ENCODE measurements around the gene PNKP.

PNKP gene

DNA sequence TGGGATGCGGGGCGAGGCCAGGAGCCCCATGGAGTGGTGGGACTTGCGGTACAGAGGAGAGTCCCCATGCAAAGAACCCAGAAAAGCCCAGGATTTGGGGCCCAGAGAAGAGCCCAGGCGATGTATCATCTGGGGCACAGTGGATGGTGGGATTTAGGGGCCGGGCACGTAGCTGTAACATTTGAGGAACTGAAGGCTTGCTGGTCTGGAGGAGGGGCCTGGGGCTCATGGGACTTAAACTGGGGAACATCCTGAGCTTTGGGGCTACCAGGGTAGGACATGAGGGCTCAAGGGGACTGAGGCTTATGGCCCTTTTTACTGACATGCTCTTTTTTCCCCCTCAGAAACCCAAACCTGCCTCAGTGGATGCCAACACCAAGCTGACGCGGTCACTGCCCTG is 35.8 kb downstream of the PNKP start:
- TF ChIP-seq, protein P1, sequence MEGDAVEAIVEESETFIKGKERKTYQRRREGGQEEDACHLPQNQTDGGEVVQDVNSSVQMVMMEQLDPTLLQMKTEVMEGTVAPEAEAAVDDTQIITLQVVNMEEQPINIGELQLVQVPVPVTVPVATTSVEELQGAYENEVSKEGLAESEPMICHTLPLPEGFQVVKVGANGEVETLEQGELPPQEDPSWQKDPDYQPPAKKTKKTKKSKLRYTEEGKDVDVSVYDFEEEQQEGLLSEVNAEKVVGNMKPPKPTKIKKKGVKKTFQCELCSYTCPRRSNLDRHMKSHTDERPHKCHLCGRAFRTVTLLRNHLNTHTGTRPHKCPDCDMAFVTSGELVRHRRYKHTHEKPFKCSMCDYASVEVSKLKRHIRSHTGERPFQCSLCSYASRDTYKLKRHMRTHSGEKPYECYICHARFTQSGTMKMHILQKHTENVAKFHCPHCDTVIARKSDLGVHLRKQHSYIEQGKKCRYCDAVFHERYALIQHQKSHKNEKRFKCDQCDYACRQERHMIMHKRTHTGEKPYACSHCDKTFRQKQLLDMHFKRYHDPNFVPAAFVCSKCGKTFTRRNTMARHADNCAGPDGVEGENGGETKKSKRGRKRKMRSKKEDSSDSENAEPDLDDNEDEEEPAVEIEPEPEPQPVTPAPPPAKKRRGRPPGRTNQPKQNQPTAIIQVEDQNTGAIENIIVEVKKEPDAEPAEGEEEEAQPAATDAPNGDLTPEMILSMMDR (conservative IDR thresholded peaks at IDR 0.05) = no peak
- no peak overlapping the region for H3K27ac ChIP-seq

DNA sequence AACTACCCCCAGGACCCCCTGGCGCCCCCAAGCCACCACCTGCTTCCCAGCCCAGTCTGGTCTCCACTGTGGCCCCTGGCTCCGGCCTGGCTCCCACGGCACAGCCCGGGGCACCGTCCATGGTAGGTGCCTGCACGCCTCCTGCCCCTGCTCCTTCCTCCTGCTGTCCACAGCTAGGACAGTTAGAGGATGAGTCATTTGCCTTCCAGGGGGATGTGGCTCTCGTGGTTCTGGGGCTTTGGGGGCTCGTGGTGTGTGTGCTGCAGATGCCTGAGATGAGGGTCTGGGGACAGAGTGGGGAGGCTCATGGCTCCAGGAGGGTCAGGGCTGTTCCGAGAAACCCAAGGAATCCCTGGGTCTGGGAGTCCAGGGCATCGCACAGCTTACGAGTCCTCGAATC is 36.6 kb downstream of the PNKP start:
- no peak overlapping the region for H3K27ac ChIP-seq
- TF ChIP-seq, protein P1 (conservative IDR thresholded peaks at IDR 0.05) = no peak

DNA sequence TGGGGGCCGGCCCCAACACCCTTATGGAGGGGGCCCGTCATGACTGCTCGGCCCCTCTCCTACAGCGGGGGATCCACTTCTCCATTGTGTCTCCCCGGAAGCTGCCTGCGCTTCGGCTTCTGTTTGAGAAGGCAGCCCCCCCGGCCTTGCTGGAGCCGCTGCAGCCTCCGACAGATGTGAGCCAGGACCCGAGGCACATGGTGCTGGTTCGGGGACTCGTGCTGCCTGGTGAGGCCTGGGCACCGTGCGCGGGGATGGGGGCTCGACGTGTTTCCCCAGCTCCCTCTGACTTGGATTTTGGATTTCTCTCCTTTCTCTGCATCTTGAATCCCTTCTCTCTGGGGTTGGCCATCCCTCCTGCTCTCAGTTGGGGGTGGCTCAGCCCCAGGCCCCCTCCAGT is 37.7 kb downstream of the PNKP start:
- no peak overlapping the region for H3K27ac ChIP-seq
- TF ChIP-seq, protein P1 (conservative IDR thresholded peaks at IDR 0.05) = no peak

DNA sequence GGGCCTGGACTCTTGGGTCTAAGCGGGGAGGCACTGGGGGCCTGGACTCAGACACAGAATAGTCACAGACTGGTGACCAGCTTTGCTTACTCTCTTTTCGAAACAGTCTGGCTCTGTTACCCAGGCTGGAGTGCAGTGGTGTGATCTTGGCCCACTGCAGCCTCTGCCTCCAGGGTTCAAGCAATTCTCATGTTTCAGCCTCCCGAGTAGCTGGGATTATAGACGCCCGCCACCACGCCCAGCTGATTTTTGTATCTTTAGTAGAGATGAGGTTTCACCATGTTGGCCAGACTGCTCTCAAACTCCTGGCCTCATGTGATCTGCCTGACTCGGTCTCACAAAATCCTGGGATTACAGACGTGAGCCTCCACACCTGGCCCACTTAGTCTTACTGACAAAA is 38.2 kb downstream of the PNKP start:
- no peak overlapping the region for H3K27ac ChIP-seq
- TF ChIP-seq, protein P1 (conservative IDR thresholded peaks at IDR 0.05) = no peak

DNA sequence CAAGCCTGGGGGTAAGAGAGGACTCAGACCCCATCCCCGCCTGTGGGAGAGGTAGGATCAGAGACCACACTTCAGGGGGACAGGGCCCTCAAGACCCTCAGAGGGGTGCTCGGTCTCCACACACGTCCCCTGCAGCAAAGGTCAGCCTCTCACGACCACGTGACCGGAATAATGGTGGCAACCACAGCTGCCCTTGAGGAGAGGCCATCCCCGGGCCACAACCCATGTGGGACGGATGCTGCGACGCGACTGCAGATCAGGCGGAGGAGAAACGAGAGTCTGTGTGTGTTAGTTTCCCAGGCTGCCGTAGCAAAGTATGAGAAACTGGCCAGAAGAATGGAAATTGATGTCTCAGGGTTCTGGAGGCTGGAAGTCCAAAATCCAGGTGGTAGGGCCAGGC is 40.3 kb downstream of the PNKP start:
- H3K27ac ChIP-seq = no peak overlapping the region
- TF ChIP-seq, protein P1 (conservative IDR thresholded peaks at IDR 0.05) = no peak

DNA sequence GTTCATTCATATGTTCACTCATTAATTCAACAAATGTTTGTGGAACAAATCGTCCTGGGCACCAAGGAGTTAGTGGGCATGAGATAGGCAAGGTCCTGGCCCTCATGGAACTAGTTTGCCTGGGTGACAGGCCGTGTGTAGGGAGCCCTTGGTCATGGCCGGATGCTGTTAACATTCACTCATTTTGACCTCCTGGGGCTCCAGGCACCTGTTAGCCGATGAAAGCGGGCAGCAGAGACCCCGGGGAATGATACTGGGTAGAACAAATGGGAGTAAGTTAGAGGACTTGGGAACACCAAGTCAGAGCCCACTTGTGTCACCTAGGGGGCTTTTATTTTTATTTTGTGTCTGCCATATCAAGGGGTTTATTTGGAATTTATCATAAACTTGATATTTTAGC is 42.7 kb downstream of the PNKP start:
- TF ChIP-seq, protein P1 (conservative IDR thresholded peaks at IDR 0.05) = no peak
- no peak overlapping the region for H3K27ac ChIP-seq

DNA sequence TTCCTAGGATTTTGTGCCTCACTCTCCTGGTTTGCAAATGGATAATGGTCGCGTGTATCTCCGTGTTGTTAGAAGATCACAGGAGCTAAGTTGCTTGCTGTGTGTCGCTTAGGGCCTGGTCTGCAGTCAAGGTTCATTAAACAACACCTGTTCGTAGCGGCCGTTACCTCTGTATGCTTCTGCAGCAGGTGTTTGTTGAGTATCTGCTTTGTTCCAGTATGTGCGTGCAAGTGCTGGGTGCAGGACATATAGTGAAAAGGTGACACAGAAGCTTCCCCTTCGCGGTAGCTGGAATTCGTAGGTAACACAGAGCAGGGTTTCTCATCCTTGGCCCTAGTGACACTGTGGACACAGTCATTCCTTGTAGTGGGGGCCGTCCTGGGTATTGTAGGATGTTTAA is 43.9 kb downstream of the PNKP start:
- TF ChIP-seq, protein P1 (conservative IDR thresholded peaks at IDR 0.05) = no peak
- no peak overlapping the region for H3K27ac ChIP-seq

DNA sequence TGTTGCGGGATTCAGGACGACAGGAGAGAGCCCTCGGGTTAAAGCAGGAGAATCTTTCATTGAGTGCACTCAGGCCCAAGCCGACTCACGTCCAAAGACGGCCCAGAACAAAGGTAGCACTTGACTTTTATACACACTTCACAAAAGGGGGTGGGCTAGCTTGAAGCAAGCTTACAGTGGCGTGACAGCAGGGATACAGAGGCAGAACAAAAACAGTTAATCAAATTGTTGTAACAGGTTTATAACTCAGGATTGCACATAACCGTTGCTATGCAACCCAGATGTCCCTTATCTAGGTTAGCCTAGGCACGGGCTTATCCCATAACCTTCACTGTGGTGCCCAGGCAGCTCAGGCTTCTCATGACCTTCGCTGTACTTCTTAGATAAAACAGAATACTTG is 47.3 kb downstream of the PNKP start:
- TF ChIP-seq, protein P1 (conservative IDR thresholded peaks at IDR 0.05) = no peak
- no peak overlapping the region for H3K27ac ChIP-seq

DNA sequence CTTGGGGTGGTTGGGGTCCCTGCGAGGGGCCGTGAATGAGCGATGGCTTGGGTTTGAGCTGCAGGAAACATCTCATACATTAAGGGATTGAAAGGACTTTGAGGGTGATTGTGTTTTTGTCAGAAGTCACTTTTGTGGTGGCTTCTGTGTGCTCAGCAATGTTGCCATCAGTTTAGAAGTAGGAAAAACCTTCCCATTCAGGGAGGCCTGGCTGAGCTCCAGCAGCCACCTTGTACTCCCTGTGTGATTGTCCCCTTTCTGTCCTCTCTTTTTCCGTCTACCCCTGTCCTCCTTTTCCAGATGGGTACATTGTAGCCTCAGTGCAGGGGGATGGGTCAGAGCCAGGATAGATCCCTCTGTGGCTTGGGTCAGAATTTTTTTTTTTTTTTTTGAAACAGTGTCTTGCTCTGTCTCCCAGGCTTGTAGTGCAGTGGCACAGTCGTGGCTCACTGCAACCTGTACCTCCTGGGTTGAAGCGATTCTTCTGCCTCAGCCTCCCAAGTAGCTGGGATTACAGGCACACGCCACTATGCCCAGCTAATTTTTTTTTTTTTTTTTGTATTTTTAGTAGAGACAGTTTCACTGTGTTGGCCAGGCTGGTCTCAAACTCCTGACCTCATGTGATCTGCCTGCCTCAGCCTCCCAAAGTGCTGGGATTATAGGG is 47.8 kb downstream of the PNKP start:
- H3K27ac ChIP-seq = peak overlapping the region; percentile 86; the same call in 1 of the 2 replicates

Data from VCaP (cell line).